ENCODE results near the gene TCIRG1. TPM values are rescaled to one million over a fixed set of nuclear protein-coding genes. Genes with fewer than 3 reads are reported as not detected.

Gene TCIRG1
- total RNA-seq, 2 donors from 2014 or later, result 187 to 207 TPM

DNA sequence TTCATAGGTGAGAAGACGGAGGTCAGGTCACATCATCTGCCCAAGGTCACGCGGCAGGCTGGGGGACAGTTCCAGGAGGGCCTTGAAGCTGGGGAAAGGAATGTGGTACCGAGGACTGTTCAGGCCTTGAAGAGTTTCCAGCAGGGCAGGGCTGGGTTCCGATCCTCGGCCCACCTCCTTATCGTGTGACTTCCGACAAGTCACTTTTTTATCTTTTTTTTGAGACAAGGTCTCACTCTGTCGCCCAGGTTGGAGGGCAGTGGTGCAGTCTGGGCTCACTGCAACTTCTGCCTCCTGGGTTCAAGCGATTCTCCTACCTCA lies 7.7 kb upstream of the TCIRG1 start:
- H3K9me3 ChIP-seq (ENCODE audit: control insufficient read depth, low read length, poor library complexity, severe bottlenecking), result no peaks in the 10 kb centered on the region
- H3K4me1 Mint-ChIP-seq, result peaks cover 17% of the 10 kb centered on the region
- DNase-seq (no peak), ATAC-seq (no peak)
- H3K27me3 Mint-ChIP-seq, result no peaks in the 10 kb centered on the region
- H3K4me3 Mint-ChIP-seq, result peak overlapping the region; percentile 97
- H3K27ac Mint-ChIP-seq, result peak overlapping the region; percentile 96
- peaks cover 3% of the 10 kb centered on the region for H3K36me3 Mint-ChIP-seq (ENCODE audit: low read depth)

DNA sequence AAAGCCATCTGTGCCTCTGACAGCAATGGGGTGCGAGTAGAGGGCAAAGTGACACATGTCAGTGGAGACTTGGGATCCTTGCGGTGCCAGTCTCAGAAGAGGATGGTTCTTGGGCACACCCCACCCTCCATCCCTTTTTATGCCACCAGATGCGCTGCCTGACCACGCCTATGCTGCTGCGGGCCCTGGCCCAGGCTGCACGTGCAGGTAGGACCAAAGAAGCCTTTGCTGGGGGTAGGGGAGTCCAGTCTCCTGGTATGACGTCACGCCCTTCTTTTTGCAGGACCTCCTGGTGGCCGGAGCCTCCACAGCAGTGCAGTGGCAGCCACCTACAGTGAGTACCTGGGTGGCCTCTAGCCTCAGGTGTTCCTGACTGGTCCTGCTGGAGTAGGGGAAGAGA lies 6.8 kb upstream of the TCIRG1 start:
- Mint-ChIP-seq H3K27ac (peak overlapping the region; percentile 96), H3K36me3 (ENCODE audit: low read depth) (peaks cover 3% of the 10 kb centered on the region), H3K4me3 (peak overlapping the region; percentile 97), H3K4me1 (peaks cover 22% of the 10 kb centered on the region), H3K27me3 (no peaks in the 10 kb centered on the region)
- DNase-seq (no peak), ATAC-seq (no peak)
- H3K9me3 ChIP-seq (ENCODE audit: control insufficient read depth, low read length, poor library complexity, severe bottlenecking), result no peaks in the 10 kb centered on the region

DNA sequence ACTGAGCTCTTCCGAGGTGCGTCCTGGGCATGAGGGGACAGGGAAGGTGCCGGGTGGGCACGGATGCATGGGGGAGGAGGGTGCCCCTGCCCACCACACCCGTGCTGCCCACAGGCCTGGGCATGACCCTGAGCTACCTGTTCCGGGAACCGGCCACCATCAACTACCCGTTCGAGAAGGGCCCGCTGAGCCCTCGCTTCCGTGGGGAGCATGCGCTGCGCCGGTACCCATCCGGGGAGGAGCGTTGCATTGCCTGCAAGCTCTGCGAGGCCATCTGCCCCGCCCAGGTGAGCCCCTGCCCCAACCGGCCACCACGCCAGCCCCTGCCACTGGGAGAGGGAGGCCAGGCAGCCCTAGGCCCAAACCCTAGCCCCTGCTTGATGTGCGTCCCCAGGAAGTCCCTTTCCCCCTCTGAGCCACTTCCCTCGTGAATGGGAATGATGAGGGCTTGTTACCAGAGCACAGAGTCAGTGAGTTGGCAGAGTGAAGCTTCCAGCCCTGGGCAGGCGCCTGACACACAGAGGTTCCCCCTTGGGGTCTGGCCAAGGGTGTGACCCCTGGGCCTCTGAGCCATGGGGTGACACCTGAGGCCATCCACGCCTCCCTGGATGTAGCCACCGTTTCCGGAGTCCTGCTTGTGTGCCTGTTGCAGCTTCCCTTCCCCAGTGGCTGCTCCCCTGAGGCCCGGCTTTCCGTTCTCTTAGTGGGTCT lies 5.7 kb upstream of the TCIRG1 start:
- Mint-ChIP-seq H3K36me3 (ENCODE audit: low read depth) (peaks cover 3% of the 10 kb centered on the region), H3K4me3 (no peak overlapping the region)
- DNase-seq, result no peak

DNA sequence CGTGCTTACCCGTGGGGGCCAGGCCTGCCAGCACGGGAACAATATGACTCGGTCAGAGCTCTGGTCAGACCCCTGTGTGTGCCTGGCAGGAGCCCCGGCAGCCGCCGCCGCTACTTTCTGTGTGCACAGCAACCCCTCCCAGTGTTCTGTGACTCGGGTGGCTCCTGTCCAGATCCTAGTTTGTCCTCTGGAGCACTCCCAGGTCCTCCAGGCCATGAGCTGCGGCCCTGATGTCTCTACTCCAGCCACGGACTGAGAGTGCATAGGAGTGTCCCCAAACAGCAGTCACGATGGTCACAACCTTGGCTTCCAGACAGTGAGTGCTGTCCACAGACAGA lies 5.1 kb upstream of the TCIRG1 start:
- ATAC-seq, result no peak
- H3K4me3 Mint-ChIP-seq, result no peak overlapping the region
- no peak for DNase-seq
- no peaks in the 10 kb centered on the region for H3K27me3 Mint-ChIP-seq
- H3K27ac Mint-ChIP-seq, result no peak overlapping the region
- H3K4me1 Mint-ChIP-seq, result peaks cover 24% of the 10 kb centered on the region
- H3K36me3 Mint-ChIP-seq (ENCODE audit: low read depth), result peaks cover 3% of the 10 kb centered on the region
- no peaks in the 10 kb centered on the region for H3K9me3 ChIP-seq (ENCODE audit: control insufficient read depth, low read length, poor library complexity, severe bottlenecking)

More for the DNA sequence above, 5.7 kb upstream of the TCIRG1 start:
- no peaks in the 10 kb centered on the region for H3K9me3 ChIP-seq (ENCODE audit: control insufficient read depth, low read length, poor library complexity, severe bottlenecking)
- ATAC-seq, result no peak
- no peak overlapping the region for H3K27ac Mint-ChIP-seq
- no peaks in the 10 kb centered on the region for H3K27me3 Mint-ChIP-seq
- peaks cover 24% of the 10 kb centered on the region for H3K4me1 Mint-ChIP-seq

DNA sequence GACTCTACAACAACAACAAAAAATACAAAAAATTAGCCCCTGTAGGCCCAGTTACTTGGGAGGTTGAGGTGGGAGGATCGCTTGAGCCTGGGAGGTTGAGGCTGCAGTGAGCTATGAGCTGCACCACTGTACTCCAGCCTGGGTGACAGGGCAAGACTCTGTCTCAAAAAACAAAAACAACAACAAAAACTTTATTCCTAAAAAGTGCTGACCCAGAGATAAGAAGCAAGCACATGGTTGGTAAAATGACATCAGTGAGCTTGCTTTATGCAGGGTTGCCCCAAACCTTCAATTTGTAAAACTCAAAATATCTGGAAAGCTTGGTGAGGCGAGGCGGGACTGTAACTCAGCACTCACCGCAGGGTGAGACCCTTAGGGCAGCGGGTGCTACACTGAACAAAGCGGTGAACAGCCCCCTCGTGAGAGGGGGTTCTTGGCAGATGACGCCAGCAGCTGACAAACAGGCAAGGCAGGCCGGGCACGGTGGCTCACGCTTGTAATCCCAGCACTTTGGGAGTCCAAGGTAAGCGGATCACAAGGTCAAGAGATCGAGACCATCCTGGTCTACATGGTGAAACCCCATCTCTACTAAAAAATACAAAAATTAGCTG lies 3.5 kb upstream of the TCIRG1 start:
- no peak overlapping the region for H3K4me3 Mint-ChIP-seq
- no peak overlapping the region for H3K27ac Mint-ChIP-seq
- DNase-seq, result no peak
- peaks cover 22% of the 10 kb centered on the region for H3K4me1 Mint-ChIP-seq
- ATAC-seq, result no peak
- H3K36me3 Mint-ChIP-seq (ENCODE audit: low read depth), result peaks cover under 1% of the 10 kb centered on the region
- no peaks in the 10 kb centered on the region for H3K9me3 ChIP-seq (ENCODE audit: control insufficient read depth, low read length, poor library complexity, severe bottlenecking)
- no peaks in the 10 kb centered on the region for H3K27me3 Mint-ChIP-seq

DNA sequence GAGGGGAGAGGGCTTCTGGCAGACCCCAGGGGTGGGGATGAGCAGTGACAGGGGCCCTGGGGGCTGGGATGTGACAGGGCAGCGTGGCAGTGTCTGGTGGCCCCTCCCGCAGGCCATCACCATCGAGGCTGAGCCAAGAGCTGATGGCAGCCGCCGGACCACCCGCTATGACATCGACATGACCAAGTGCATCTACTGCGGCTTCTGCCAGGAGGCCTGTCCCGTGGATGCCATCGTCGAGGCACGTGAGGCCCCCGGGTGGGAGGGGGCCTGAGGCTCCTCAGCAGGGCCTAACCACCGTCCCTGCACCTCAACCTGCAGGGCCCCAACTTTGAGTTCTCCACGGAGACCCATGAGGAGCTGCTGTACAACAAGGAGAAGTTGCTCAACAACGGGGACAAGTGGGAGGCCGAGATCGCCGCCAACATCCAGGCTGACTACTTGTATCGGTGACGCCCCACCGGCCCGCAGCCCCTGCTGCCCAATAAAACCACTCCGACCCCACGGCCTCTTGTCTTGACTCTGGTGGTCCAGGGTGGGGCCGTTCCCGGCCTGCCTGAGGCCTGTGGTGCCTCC lies 2.6 kb upstream of the TCIRG1 start:
- H3K9me3 ChIP-seq (ENCODE audit: control insufficient read depth, low read length, poor library complexity, severe bottlenecking), result no peaks in the 10 kb centered on the region
- no peak for DNase-seq
- H3K36me3 Mint-ChIP-seq (ENCODE audit: low read depth), result no peaks in the 10 kb centered on the region
- H3K4me3 Mint-ChIP-seq, result no peak overlapping the region
- peaks cover 24% of the 10 kb centered on the region for H3K4me1 Mint-ChIP-seq
- H3K27ac Mint-ChIP-seq, result peak overlapping the region; percentile 90
- ATAC-seq, result no peak
- H3K27me3 Mint-ChIP-seq, result no peaks in the 10 kb centered on the region

DNA sequence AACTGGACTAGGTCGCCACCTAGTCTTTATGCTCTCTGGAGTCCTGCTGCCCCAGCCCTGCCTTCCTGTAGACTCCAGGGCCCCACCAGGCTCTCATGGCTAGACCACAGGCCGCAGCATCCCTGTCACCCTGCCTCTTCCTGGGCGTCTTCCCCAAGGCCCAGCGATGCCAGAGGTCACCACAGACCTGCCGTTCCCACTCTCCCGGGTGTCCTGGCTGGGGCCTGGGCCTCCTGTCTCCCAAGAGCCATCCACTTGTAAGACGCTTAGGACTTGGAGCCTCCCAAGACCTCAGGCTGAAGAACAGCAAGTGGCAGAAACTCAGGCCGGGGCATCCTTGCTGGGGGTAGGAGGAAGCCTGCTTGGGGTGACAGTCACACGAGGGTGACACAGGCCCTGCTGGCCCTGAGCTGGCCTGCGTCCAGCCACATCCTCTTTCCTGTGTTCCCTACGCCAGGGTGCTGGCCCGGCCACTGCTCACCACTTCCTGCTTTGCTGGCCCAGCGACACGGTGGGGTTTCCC lies 2.0 kb upstream of the TCIRG1 start:
- Mint-ChIP-seq H3K4me1 (peaks cover 23% of the 10 kb centered on the region), H3K27ac (peak overlapping the region; percentile 90), H3K36me3 (ENCODE audit: low read depth) (no peaks in the 10 kb centered on the region), H3K4me3 (no peak overlapping the region), H3K27me3 (no peaks in the 10 kb centered on the region)
- ATAC-seq (peak; percentile 24), DNase-seq (no peak)
- no peaks in the 10 kb centered on the region for H3K9me3 ChIP-seq (ENCODE audit: control insufficient read depth, low read length, poor library complexity, severe bottlenecking)

DNA sequence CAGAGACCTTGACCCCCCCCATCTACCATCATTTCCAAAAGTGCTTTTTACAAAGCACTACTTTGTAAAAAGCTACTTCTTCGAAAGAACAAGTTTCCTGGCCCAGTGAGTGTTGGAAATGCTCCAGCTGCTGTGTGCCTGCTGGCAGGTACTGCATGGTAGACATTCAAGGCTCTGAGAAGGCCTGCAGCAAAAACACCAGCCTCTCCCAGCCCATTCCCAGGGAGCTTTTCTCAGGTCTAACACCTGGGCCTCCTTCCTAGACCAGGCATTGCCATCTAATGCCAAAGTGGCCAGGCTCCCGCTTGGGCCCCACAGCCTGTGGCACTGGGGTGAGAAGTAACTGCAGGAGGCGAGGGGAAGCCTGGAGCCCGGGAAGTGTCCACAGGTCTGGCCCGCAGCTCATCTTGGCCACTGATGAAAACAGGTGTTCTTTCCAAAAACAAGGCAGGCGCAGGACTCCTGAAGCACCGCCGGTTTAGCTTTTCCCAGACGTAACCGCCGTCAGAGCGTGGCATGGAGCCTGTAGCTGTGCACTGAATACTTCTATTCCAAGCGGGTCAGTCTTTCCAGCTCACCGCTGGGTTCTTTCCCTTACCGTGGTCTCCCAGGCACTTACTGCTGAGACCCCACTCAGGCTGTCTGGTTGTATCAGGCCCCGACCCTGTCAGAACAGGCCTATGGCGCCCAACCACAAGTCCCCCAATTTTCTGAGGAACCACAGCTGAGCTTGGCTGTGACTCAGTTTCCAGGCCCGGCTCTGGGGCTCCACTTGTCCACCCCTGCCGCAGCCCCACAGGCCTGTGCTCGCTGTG lies 1.2 kb upstream of the TCIRG1 start:
- ATAC-seq (no peak), DNase-seq (no peak)
- Mint-ChIP-seq H3K27ac (peak overlapping the region; percentile 90), H3K4me3 (peak overlapping the region; percentile 65), H3K27me3 (no peaks in the 10 kb centered on the region), H3K36me3 (ENCODE audit: low read depth) (no peaks in the 10 kb centered on the region), H3K4me1 (peaks cover 25% of the 10 kb centered on the region)
- H3K9me3 ChIP-seq (ENCODE audit: control insufficient read depth, low read length, poor library complexity, severe bottlenecking), result no peaks in the 10 kb centered on the region

DNA sequence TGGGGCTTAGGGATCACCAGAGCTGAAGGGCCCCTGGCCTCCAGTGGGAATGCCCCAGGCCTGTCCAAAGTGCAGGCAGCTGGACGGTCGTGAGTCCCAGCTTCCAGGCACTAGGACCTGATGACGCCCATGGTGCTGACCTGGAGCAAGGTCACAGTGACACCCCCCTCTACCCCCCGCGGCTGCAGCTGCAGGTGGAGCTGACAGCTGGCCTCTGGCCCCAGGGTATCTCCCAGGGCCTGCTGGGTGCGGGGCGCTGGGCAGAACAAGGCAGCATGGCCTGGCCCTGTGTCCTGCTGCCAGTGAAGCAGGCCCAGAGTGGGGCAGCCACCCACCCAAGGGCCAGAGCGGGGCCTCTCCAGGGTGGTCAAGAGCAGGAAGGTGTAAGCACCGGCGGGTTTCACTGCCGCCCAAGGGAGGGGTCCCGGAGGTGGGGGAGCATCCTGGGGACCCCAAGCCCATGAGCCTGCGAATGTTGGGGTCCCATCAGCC lies 553 bp upstream of the TCIRG1 start:
- no peak for ATAC-seq
- no peaks in the 10 kb centered on the region for H3K27me3 Mint-ChIP-seq

DNA sequence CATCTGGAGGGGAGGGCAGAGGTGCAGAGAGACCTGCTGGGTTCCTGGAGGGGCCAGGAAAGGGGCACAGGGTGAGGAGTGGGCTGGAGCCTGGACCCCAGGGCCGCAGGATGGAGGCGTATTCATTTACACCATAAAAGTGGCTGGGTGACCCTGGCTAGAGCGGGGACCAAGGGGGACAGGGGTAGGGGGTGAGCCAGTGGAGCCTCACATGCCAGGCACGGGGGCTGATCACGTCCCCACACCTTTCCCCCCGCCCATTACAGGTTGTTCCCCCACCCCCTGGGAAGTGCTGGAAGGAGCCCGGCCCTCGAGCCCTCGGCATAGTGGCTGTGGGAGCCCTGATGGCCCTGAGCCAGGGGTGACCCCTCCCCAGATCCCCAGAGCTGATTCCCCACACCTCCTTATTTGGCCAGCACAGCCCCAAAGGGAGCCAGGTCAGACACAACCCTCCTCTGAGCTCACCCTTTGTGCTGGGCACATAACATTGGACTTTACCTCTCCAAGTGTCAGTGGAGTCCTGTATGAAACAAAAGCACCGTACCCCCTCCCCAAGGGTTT lies 781 bp downstream of the TCIRG1 start:
- peak overlapping the region; percentile 93 for H3K4me3 Mint-ChIP-seq
- ATAC-seq, result peak; percentile 9
- H3K4me1 Mint-ChIP-seq, result peaks cover 28% of the 10 kb centered on the region
- H3K36me3 Mint-ChIP-seq (ENCODE audit: low read depth), result no peaks in the 10 kb centered on the region
- H3K27ac Mint-ChIP-seq, result peak overlapping the region; percentile 89
- no peaks in the 10 kb centered on the region for H3K9me3 ChIP-seq (ENCODE audit: control insufficient read depth, low read length, poor library complexity, severe bottlenecking)
- H3K27me3 Mint-ChIP-seq, result no peaks in the 10 kb centered on the region
- no peak for DNase-seq

More for the DNA sequence above, 553 bp upstream of the TCIRG1 start:
- Mint-ChIP-seq H3K27ac (peak overlapping the region; percentile 89), H3K4me1 (peaks cover 25% of the 10 kb centered on the region), H3K4me3 (peak overlapping the region; percentile 93), H3K36me3 (ENCODE audit: low read depth) (no peaks in the 10 kb centered on the region)
- H3K9me3 ChIP-seq (ENCODE audit: control insufficient read depth, low read length, poor library complexity, severe bottlenecking), result no peaks in the 10 kb centered on the region
- no peak for DNase-seq

DNA sequence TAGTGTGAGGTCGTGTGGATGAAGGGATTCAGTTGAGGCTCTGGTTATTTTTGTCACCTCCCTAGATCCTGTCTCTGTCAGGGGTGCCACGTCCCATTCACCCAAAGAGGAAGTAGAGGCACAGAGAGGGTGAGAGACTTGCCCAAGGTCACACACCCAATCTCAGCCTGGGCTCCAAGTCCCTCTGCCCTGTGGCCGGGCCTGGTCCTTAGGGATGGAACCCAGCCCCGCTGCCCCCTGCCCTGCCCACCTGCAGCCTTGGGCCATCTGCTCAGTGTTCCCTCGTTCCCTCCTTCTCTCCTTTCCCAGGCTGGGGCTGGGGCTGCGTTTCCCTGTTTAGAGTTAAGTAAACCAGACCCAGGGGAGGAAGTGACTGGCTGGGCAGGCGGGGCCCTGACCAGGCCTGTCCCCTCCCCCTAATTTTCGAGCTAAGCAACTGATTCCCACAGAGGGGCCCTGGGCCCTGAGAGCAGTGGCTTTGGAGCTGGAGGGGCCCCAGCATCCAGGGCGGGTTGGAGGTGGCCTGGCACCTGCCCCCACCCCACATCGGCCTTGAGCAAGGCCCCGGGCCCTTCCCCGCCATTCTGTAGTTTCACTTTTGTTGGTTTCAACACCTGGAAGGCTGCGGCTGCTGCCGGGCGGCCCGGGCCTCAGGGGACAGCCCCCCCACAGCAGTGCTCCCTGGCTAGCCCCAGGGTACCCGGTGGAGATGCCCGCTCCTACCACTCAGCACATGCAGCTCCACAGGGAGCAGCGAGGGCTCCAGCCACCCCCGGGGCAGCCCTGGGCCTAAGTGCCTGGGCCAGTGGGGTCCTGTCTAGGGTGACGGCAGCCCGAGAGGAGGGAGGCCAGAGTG lies 1.5 kb downstream of the TCIRG1 start:
- Mint-ChIP-seq H3K4me1 (peaks cover 28% of the 10 kb centered on the region), H3K27me3 (no peaks in the 10 kb centered on the region), H3K4me3 (peak overlapping the region; percentile 93), H3K27ac (peak overlapping the region; percentile 89), H3K36me3 (ENCODE audit: low read depth) (no peaks in the 10 kb centered on the region)
- DNase-seq (no peak), ATAC-seq (peak; percentile 60)
- H3K9me3 ChIP-seq (ENCODE audit: control insufficient read depth, low read length, poor library complexity, severe bottlenecking), result no peaks in the 10 kb centered on the region

DNA sequence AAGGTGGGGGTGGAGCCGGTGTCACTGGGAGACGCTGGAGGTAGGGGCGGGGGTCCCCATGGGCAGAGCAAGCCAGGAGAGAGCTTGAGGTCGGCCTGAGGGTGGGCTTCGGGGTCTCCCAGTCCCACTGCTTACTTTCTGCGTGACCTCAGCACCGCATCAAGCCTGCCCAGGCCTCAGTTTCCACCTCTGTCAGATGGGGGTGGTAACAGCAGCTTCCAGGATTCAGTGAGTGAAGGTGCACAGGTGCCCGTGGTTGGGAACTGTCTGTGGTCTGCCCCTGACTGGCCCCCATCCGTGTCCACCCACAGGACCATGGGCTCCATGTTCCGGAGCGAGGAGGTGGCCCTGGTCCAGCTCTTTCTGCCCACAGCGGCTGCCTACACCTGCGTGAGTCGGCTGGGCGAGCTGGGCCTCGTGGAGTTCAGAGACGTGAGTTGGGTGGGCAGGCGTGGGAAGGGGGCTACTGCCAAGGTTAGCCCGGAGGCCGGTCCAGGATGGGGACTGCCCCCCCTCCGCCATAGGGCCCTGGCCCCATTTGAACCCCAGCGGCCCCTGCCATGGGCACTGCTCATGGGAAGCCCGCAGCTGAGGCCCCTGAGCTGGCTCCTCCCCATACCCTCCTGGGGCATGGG lies 2.2 kb downstream of the TCIRG1 start:
- Mint-ChIP-seq H3K27me3 (no peaks in the 10 kb centered on the region), H3K4me1 (peaks cover 26% of the 10 kb centered on the region), H3K4me3 (peak overlapping the region; percentile 93), H3K36me3 (ENCODE audit: low read depth) (no peaks in the 10 kb centered on the region), H3K27ac (peak overlapping the region; percentile 89)
- DNase-seq (no peak), ATAC-seq (no peak)
- no peaks in the 10 kb centered on the region for H3K9me3 ChIP-seq (ENCODE audit: control insufficient read depth, low read length, poor library complexity, severe bottlenecking)

Measured in T-helper 17 cell (primary cell).